HG03354 (cell line): ENCODE results near the gene ANKS1B.
"Not testable (repeated sequence)": the region's sequence is repeated elsewhere in the genome, so short reads cannot be mapped to it uniquely, and the experiment has no call there.

ENCODE experiments used
- ATAC-seq: cut with Tn5 transposase; IDR thresholded peaks from one replicate; pipeline ENCODE4 v1.9.1; 2021; ENCODE audit warnings: mild to moderate bottlenecking; ENCODE audit not compliant: unreplicated experiment, poor library complexity, severe bottlenecking

The ANKS1B gene

GRCh38 chr12:98968896-98969295 is 1015.8 kb downstream of the ANKS1B start:
- ATAC-seq, result no peak

- ATAC-seq, result not testable (repeated sequence)
Observed at GRCh38 chr12:98957135-98957534, 1027.6 kb downstream of the ANKS1B start.

GRCh38 chr12:98955284-98955683 is 1029.5 kb downstream of the ANKS1B start:
- peak; percentile 96 for ATAC-seq

DNA sequence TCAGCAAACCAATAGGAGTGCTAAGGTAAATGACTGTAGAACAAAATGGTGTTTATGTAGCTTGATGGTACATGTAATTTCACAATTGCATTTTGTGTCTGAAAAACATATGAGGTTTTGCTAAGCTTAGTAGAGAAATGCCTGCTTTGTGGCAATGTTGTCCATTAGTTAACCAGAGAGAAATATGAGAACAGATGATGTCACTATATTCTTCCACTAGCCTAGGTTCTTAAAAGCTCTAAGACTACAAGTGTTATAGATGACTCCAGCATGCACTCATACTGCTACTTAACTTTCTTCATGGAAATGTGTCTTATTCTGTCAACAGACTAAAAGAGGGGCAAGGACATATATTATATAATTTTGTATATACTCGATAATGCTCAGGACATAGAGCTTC is 1030.2 kb downstream of the ANKS1B start:
- no peak for ATAC-seq

GRCh38 chr12:98951406-98951805 is 1033.3 kb downstream of the ANKS1B start:
- no peak for ATAC-seq

DNA sequence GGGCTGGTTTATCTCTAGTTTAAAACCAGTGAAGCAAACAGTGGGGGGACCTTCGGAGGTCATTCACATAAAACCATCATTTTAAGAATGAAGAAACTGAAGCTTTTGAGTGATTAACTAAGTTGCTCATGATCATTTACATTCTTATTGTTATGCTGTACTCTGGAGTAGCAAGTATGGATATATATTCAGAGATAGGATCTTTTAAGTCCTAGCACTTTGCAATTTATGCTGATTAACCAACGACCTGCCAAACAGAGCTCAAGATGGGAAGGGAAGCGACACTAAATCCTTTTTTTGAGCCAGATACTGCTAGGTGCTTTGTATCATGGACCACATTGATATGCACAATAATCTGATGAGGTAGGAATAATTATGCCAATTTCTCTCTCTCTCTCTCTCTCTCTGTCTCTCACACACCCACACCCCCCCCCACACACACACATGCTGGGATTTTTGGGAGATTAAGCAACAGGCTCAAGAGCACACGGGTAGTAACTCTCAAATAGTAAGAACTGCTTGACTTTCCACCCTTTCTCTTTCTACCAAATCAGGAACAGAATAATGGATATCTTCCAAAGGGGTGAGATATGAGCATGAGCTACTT is 1036.3 kb downstream of the ANKS1B start:
- no peak for ATAC-seq

- ATAC-seq, result no peak
Observed at GRCh38 chr12:98945864-98946263, 1038.9 kb downstream of the ANKS1B start.

- no peak for ATAC-seq
Observed at GRCh38 chr12:98939926-98940325, 1044.8 kb downstream of the ANKS1B start.

DNA sequence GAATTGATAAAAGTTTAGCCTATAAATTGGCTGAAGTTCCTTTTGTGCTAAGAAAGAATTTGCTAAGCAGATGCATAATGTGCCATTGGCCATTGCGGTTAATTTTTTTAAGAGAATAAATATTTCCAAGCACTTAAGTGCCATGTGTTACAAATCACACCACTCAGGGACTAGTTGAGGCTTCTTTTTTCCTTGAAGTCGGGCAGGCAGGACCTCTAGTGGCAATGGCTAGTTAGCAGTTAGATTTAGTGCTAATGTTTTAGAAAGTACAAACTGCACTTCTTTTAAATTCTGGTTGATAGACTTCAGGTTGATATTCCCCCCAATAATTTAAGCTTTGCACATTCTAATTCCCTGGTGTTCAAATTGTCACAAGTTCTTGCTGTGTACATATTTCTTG is 1045.4 kb downstream of the ANKS1B start:
- ATAC-seq, result no peak

DNA sequence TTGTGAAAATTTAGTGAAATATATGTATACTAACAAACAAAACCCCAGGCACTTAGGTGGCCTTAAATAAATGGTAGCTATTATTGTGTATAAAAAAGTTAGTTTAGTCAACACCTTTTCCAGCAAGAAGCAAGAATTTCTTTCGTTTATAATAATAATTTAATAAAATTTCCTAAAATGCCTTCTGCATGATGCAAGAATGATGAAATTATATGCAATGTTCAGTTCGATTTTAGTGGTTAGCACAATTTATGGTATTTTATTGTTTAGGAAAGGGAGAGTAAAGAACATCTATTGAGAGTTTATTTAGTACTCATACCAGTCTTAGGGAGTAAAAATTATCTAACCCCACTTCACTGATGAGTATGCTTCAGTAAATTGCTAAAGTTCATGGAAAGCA is 1048.9 kb downstream of the ANKS1B start:
- no peak for ATAC-seq

DNA sequence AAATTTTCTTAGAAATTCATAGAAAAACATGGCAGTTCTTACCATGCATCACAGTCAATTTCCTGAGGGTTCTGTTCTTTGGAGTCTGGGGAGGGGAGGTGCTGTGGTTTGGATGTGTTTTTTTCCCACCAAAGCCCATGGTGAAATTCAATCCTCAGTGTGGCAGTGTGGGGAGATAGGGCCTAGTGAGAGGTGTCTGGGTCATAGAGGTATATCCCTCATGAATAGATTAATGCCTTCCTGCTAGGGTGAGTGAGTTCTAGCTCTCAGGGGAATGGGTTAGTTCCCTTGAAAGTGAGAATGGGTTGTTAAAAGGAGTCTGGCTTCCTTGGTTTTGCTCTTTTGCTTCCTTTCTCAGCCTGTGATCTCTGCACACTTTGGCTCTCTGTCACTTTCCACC is 1061.9 kb downstream of the ANKS1B start:
- no peak for ATAC-seq

DNA sequence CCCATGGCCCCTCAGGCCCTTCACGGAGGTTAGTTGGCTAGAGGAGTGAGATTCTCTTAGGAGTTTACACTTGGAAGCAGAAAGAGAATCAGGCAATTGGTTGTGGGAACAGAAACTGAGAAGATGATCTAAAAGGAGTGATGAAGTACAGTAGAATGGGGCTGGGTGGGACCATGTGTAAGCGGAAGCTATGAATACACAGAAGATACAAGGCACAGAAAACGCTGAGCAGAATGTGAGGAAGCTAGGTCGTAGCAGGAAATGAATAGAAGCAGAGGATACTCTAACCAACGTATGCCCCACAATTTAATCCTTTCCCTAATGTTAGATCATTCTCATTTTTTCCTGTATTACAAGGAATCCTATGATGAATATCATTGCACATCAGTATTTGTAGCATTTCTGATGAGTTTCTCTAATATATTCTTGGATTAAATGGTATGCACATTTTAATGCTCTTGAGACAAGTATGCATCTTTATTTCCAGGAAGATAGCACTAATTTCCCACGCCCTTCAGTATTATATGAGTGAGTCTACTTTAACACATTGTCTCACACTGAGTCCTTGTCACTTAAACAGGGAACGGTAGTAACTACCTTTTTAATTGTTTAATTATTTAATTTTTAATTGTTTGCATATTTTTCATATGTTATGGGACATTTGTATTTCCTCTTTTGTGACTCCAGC is 1066.4 kb downstream of the ANKS1B start:
- ATAC-seq, result no peak

GRCh38 chr12:98916106-98916505 is 1068.6 kb downstream of the ANKS1B start:
- ATAC-seq, result no peak

GRCh38 chr12:98912401-98912974 is 1072.2 kb downstream of the ANKS1B start:
- no peak for ATAC-seq

DNA sequence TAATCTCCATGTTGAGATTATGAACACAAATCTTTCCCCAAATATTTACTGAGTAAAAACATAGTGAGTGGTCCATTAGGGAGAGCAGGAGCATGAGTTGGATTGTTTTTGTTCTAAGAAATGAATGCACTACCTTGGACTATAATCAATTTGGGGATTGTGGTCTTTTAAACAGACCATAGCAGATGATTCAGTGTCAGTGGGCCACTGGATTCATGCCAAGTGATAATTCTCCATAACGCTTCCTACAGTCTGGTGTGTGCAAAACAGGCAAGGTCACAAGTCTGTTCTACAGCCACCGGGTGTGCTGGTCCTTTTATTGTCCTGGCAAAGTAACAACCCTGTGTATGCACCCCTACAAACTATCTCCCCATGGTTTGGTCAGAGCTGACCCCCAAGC is 1073.3 kb downstream of the ANKS1B start:
- no peak for ATAC-seq

GRCh38 chr12:98909746-98910145 is 1075.0 kb downstream of the ANKS1B start:
- ATAC-seq, result no peak

DNA sequence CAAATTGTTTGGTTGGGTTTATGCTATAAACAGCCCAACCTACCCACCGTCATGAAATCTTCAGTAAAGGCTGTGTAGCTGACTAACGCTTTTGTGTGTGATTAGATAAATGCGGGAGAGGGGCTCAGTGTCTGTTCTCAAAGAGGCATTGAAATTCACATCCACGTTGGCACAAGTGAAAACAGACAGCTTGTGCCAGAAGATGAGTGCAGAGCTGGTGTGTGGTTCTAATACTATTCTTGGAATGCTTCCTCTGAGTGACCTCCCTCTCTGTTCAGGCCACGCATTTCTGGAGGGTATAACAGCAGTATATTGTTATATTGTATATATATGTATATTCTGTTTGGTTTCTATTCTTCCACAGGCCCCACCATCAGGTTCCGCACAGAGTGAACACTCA is 1075.9 kb downstream of the ANKS1B start:
- no peak for ATAC-seq

- no peak for ATAC-seq
Observed at GRCh38 chr12:98903875-98904274, 1080.9 kb downstream of the ANKS1B start.

DNA sequence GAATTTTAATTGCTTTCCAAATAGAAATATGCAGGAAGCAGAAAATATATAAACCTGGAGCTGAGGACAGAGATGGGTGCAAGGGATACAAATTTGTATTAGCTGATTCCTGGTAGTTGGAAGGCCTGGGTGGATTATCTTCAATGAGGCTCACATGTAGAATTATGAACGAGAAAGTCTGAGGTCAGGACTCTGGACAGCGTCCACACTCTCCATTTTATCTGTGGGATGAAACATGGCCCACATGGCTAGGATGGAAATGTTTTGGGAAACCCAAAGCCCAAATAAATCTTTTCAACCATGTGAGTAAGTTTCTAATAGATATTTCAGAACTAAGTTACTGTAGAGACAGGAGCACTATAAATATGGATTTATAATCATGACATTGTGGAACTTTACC is 1083.5 kb downstream of the ANKS1B start:
- ATAC-seq, result no peak

DNA sequence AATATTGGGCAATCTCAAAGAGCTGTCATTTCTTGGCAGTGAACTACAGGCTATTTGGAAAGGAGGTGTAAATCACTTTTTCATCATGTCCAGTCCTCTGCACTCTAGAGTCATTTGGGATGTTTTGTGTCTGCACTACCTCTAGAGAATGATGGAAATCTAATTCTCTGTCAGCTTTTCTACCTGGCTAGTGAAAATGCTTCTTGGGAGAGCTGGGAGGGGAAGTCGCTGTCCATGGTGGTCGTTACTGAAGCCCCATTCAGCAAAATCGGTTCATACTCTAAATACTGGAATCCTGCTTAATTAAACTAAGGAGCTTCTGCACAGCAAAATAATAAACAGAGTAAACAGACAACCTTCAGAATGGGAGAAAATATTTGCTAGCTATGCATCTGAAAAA is 1087.8 kb downstream of the ANKS1B start:
- ATAC-seq, result no peak

DNA sequence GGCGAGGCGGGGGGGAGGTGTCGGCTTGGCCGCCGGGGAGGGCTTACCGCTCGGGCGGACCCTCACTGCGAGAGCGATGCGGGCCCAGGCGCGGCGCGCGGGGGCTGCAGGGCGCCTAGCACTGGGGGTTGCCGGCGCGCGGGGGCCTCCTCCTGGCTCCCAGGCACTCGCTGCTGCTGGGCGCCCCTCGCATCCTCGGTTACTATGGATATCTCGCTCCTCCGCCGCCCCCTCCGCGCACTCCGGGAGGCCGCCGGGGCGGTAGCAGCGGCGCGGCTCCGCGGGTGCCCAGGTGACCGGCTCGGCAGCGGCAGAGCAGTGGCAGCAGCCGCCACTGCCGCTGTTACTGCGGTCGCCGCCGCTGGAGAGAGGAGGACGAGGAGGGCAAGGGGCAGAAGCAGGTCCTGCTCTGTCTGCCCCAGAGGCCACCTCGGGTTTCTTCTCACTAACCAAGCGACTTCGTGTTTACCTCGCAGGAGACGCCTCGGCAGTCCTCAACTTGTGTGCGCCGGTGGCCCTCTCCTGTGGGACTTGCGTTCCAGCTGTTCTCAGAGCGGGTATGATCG is 1089.6 kb downstream of the ANKS1B start:
- no peak for ATAC-seq
